GM12874 (cell line): ENCODE data around the gene PRRG2.

Experiments
- TF ChIP-seq, protein P1 (sequence below): IDR thresholded peaks from 2 replicates; pipeline ENCODE4 v1.5.1; 2011; ENCODE audit warnings: low read depth, mild to moderate bottlenecking, control low read depth, low read length, moderate library complexity; ENCODE audit not compliant: insufficient read depth

The PRRG2 gene

DNA sequence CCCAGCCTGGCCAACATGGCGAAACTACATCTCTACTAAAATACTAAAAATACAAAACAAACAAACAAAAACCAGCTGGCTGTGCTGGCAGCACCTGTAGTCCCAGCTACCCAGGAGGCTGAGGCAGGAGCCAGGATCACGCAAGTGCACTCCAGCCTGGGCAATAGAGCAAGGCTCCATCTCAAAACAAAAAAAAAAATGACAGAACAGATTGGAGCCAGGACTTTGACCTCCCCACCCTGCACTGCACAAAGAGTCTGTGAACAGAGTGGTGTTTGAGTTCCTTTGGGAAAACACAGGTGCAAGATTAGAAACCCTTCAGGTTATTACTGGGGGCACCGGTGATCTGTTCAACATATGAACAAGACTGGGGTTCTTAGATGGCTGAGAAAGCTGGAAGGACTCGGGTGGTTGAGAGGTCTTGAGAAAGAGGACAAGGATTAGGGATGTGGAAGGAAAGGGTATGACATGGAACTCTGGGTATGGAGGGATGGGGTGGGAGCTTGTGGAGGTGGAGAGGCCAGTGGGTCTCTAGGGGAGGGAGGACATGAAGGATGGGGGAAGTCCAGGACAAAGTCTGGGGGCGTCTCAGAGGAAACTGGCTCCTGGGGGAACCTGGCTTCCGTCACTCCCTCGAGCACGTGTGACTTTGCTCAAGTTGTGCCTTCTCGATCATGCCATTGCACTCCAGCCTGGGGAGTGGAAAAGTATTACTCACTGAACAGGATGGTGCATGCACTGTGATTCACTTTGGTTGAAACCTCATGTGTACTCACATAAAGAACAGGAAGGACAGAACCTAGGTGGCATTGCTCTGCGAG lies 27.5 kb upstream of the PRRG2 start:
- TF ChIP-seq, protein P1, sequence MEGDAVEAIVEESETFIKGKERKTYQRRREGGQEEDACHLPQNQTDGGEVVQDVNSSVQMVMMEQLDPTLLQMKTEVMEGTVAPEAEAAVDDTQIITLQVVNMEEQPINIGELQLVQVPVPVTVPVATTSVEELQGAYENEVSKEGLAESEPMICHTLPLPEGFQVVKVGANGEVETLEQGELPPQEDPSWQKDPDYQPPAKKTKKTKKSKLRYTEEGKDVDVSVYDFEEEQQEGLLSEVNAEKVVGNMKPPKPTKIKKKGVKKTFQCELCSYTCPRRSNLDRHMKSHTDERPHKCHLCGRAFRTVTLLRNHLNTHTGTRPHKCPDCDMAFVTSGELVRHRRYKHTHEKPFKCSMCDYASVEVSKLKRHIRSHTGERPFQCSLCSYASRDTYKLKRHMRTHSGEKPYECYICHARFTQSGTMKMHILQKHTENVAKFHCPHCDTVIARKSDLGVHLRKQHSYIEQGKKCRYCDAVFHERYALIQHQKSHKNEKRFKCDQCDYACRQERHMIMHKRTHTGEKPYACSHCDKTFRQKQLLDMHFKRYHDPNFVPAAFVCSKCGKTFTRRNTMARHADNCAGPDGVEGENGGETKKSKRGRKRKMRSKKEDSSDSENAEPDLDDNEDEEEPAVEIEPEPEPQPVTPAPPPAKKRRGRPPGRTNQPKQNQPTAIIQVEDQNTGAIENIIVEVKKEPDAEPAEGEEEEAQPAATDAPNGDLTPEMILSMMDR = no peak

DNA sequence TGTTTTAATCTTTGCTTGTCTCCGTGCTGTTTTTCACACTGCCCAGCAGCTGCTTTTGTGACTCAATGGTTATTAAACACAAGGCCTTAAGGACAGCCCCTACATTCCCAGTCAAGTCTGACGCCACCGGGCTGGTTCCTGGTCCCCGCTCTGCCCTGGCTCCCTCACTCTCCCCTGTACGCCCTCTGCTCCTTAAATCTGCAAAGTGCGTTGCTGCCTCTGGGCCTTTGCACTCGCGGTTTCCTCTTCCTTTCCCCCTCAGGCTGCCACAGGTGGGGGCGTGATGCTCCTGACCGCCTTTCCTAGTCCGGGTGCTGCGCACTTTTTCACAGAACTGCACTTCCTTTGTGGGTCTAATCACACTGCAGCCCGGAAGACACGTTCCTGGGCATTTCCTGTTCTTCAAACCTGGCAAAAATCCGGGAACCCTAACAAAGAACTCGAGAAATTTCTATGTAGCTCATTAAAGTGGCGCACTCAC lies 26.4 kb upstream of the PRRG2 start:
- TF ChIP-seq, protein P1 = no peak

DNA sequence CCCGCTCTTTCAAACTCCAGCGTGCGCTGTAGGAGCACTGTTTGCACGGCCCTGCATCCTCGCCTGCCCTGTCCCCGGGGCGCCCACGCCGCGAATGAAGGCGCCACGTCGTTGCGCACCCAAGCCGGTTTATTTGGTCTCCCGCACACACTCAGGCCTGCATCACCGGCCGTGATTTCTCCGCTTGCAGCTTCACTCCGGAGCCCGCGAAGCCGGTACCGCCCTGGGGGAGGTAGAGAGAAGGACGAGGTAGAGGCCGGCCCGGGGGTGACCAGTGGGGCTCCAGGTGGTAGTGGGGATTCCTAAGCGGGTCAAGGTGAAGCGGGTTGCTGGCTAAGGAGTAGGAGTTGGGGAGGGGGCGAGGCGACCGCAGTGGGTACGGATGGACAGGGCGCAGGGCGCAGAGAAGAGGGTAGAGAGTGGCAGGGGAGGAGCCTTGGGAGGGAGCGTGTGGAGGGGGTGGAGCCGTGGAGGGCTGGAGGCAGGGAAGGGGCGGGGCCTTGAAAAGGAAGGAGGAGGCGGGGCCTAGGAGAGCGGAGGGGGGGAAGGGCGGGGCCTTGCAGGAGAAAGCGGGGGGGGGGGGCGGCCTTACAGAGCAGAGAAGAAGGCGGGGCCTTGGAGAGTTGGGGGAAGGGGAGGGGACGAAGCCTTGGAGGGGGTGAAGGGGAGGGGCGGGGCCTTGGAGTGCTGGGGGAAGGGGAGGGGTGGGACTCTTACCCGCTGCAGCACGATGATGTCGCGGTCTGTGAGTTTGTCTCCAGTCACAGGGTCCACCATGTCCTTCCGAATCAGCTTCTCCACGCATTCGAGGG lies 25.3 kb upstream of the PRRG2 start:
- TF ChIP-seq, protein P1 = no peak

DNA sequence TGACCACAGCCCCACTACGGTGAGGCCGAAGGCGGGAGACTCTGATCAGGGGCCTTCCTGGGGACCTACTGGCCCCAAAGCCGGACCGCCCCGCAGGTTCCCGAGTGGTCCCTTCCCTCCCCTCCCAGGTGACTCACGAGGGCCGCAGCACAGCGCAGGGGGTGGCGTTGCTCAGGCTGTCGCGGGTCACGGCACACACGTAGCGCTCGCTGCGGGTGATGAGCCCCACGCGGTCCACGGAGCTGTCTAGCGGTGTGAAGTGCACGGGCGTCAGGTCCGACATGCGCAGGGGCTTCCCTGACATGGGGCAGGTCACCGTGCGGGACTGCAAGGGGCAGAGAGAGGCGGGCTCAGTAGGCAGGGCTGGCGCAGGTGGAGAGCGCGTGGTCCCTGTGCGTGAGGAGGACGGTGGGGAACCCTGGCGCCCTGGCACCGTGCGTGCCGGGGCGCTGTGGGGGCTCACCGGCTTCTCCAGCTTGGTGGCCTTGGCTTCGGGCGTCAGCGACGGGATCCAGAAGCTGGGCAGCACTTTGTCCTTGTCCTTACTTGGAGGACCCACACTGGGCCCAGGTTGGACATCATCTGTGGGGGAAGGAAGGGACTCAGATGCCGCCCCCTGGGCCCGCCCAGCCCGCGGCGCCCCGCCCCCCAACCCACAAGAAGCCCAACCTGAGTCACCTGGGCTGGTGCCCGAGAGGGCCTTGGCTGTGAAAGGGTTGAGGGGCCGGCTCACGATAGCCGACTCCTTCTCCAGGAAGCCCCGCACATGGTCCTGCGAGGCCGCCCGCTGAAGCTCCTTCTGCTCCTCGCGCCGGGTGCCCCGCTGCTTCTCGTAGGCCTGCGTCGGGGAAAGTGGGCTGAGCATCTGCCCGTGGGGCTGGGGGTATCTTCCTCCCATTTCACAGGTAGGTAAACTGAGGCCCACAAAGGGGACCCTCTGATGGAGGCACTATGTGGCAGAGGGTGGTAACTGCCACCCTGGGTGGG lies 24.4 kb upstream of the PRRG2 start:
- TF ChIP-seq, protein P1 = no peak

DNA sequence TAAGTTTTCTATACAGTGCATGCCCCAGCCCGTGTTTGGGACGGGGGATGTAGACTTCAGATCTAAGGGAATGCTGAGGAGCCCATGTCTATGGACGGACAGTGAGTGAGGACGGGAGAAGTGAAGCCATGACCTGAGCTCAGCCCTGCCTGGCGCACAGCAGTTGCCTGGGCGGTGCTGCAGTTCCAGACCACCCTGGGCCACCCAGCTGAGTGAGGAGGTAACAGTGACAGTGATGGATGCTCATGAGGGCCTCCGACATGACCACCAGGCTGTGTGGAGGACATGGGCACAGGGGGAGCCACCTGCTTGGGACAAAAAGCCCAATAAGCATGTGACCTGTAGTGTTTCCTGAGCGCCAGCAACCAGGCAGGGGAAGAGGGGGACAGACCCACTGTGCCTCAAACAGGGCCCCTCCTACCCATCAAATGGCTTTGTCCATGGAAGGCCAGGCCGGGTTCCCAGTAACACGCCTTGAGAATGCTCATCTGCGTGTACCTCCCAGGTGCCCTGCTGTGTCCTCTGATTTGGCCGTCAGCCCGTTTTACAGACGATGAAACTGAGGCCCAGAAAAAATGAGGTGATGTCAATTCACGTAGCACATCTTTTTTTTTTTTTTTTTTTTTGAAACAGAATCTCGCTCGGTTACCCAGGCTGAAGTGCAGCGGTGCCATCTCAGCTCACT lies 23.3 kb upstream of the PRRG2 start:
- TF ChIP-seq, protein P1 = no peak

DNA sequence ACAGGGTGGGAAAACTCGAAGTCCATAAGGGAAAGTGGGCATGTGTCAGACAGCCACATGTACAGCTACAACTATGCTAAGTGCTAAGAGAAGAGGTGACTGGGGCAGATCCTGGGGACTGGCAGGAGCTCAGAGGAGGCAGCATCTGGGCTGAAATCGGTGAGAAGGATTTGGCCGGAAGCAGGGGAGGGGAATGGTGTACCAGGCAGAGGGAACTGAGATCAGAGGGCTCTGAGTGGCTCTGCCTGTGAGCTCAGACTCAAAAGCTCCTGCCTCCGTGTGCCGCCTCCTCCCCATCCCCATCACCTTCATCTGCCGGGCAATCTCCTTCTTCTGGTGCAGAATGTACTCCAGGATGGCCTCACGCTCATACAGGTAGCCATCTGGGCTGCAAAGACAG lies 22.5 kb upstream of the PRRG2 start:
- TF ChIP-seq, protein P1 = no peak
